Stomach (tissue), 4 donors: ENCODE data around the gene ANTXR2.

Experiments used
- POLR2A ChIP-seq, 4 donors: fragments of 450-650 bp; IDR thresholded peaks; one replicate each; pipeline ENCODE4 v1.6.1; 2016; ENCODE audit warnings: antibody characterized with exemption in 4 of 4, control low read depth in 2 of 4, mild to moderate bottlenecking in 1 of 4, moderate library complexity in 1 of 4
- POLR2AphosphoS5 ChIP-seq, 3 donors: sonication (generic); formaldehyde crosslinking; IDR thresholded peaks; one replicate each; pipeline ENCODE4 v1.6.1; 2016; ENCODE audit warnings: antibody characterized with exemption in 3 of 3
- TF ChIP-seq, protein P1 (sequence below), 7 experiments: fragments of 450-650 bp in 4 of 7; fragments of 200-600 bp in 3 of 7; sonication (generic) in 3 of 7; IDR thresholded peaks; one replicate each; pipeline ENCODE4 v1.5.1; 2016 to 2019; ENCODE audit warnings: antibody characterized with exemption in 7 of 7, control low read depth in 2 of 7, mild to moderate bottlenecking in 1 of 7

DNA sequence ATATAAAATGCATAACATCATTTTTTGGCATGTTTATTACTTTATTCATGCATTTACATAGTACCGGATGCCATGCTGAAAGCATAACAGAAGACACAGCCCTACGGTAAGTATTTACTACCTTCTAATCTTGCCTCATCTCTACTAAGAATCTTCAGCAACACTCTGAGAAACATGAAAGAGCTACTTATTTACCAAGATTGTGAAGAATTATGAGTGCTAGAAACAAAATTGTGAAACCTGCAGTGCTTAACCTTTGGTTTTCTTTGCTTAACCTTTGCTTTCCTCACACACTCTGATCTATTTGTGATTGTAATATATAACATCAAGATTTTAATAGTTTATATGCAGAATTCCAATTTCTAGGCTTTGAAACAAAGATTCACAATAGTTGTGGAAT is 7.4 kb downstream of the ANTXR2 start:
- TF ChIP-seq, protein P1, sequence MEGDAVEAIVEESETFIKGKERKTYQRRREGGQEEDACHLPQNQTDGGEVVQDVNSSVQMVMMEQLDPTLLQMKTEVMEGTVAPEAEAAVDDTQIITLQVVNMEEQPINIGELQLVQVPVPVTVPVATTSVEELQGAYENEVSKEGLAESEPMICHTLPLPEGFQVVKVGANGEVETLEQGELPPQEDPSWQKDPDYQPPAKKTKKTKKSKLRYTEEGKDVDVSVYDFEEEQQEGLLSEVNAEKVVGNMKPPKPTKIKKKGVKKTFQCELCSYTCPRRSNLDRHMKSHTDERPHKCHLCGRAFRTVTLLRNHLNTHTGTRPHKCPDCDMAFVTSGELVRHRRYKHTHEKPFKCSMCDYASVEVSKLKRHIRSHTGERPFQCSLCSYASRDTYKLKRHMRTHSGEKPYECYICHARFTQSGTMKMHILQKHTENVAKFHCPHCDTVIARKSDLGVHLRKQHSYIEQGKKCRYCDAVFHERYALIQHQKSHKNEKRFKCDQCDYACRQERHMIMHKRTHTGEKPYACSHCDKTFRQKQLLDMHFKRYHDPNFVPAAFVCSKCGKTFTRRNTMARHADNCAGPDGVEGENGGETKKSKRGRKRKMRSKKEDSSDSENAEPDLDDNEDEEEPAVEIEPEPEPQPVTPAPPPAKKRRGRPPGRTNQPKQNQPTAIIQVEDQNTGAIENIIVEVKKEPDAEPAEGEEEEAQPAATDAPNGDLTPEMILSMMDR (IDR thresholded peaks at IDR 0.05): no peak
- no peak for TF ChIP-seq POLR2AphosphoS5 (IDR thresholded peaks at IDR 0.05)
- TF ChIP-seq POLR2A (IDR thresholded peaks at IDR 0.05): no peak
